ENCODE results near the gene CENPP. TPM values are rescaled to one million over a fixed set of nuclear protein-coding genes. Genes with fewer than 3 reads are reported as not detected.
"Not testable (repeated sequence)": the region's sequence is repeated elsewhere in the genome, so short reads cannot be mapped to it uniquely, and the experiment has no call there.

The CENPP gene
- total RNA-seq, 2 experiments from 2014 or later, result 26.4 to 29.1 TPM

- H3K9me3 Mint-ChIP-seq (ENCODE audit: insufficient read depth), result no peaks in the 10 kb centered on the region
- peak overlapping the region; percentile 75 for H3K27ac Mint-ChIP-seq
- peaks cover 40% of the 10 kb centered on the region for H3K4me1 Mint-ChIP-seq (ENCODE audit: low read depth)
- ChIA-PET CTCF (no interaction called here), POLR2A (no interaction called here)
- H3K27me3 Mint-ChIP-seq (ENCODE audit: low read depth), result no peaks in the 10 kb centered on the region
- H3K36me3 Mint-ChIP-seq (ENCODE audit: low read depth), result peaks cover 2% of the 10 kb centered on the region
- peak; percentile 93 for ATAC-seq
- peak overlapping the region; percentile 43 for H3K4me3 Mint-ChIP-seq
- DNase-seq, result peak; percentile 62
These were observed 80.7 kb downstream of the CENPP start for GRCh38 chr9:92406477-92406876.

GRCh38 chr9:92407818-92408217, 82.1 kb downstream of the CENPP start:
- Mint-ChIP-seq H3K27me3 (ENCODE audit: low read depth) (no peaks in the 10 kb centered on the region), H3K4me3 (no peak overlapping the region), H3K9me3 (ENCODE audit: insufficient read depth) (no peaks in the 10 kb centered on the region), H3K4me1 (ENCODE audit: low read depth) (peaks cover 33% of the 10 kb centered on the region), H3K27ac (no peak overlapping the region), H3K36me3 (ENCODE audit: low read depth) (peaks cover 2% of the 10 kb centered on the region)
- DNase-seq, result no peak
- CTCF ChIA-PET, result interaction anchor here (0.6 to 1.2 kb wide), 4 partner anchors 21 to 321 kb away, joined by 3 to 4 read pairs (median 3); no protein-coding TSS in a partner anchor
- POLR2A ChIA-PET, result no interaction called here
- ATAC-seq, result no peak

DNA sequence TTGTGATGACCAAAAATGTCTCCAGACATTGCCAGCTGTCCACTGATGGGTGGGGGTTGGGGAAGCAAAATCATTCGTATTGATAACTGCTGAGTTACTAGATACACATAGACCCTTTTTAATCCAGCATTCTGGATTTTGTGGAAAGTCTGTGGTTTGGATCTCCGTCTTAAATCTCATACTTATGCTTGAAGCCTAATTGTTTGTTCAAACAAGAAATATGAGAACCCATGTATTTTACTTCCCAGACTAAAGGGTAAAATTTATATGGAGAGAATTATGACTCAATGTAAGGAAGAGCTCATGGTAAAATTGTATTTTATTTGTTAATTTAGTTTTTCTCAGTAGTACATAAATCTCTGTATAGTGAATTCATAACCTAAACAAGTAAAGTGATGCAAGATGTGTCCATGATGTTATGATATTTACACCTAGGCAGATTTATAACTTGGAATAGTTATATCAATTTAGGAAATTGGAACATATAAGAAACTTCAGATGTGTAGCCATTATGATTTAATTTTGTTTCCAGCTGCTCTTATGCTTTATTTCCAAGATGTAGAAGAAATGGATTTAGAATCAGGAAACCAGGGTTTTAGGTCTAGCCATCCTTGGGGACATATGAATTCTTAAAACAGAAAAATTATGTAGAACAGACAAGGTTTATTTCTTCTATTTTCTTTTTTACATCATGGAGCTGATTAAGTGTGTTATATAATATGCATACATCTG, 83.2 kb downstream of the CENPP start:
- ChIA-PET CTCF (interaction anchor here (0.6 to 1.2 kb wide), 3 partner anchors 20 to 334 kb away, joined by 3 to 4 read pairs (median 4); no protein-coding TSS in a partner anchor), POLR2A (no interaction called here)
- Mint-ChIP-seq H3K4me3 (no peak overlapping the region), H3K4me1 (ENCODE audit: low read depth) (peaks cover 33% of the 10 kb centered on the region), H3K27ac (no peak overlapping the region), H3K36me3 (ENCODE audit: low read depth) (peaks cover 2% of the 10 kb centered on the region), H3K9me3 (ENCODE audit: insufficient read depth) (no peaks in the 10 kb centered on the region), H3K27me3 (ENCODE audit: low read depth) (no peaks in the 10 kb centered on the region)
- DNase-seq, result no peak
- no peak for ATAC-seq

GRCh38 chr9:92411157-92411556, 85.4 kb downstream of the CENPP start:
- H3K9me3 Mint-ChIP-seq (ENCODE audit: insufficient read depth), result not testable (repeated sequence)

DNA sequence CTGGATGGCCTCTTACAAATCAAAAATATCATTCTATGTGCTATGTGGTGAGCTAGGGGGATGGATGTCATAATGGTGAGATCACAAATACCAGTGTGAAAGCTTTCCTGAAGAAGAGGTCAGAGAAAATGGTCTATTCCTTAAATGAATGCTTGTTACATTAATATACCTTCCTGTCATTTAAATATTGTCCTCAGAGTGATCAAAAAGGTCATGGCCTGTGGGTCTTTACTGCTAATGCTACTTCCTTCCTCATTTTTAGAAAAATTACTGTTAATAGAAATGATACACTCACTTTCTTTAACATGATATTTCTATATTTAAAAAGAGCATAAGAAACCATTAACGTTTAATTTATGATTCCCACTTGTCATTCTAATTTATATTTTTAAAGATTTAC, 88.8 kb downstream of the CENPP start:
- no peaks in the 10 kb centered on the region for H3K27me3 Mint-ChIP-seq (ENCODE audit: low read depth)
- H3K27ac Mint-ChIP-seq, result no peak overlapping the region
- POLR2A ChIA-PET, result no interaction called here
- H3K36me3 Mint-ChIP-seq (ENCODE audit: low read depth), result no peaks in the 10 kb centered on the region
- no peaks in the 10 kb centered on the region for H3K9me3 Mint-ChIP-seq (ENCODE audit: insufficient read depth)
- ATAC-seq (no peak), DNase-seq (no peak)
- H3K4me3 Mint-ChIP-seq, result no peak overlapping the region
- H3K4me1 Mint-ChIP-seq (ENCODE audit: low read depth), result peaks cover 9% of the 10 kb centered on the region
- CTCF ChIA-PET, result interaction anchor here (1.2 kb wide), 1 partner anchor 25 kb away, joined by 3 read pairs; no protein-coding TSS in a partner anchor

More at GRCh38 chr9:92411157-92411556, 85.4 kb downstream of the CENPP start:
- H3K4me3 Mint-ChIP-seq; POLR2A ChIA-PET; H3K36me3 Mint-ChIP-seq (ENCODE audit: low read depth); CTCF ChIA-PET; H3K27ac Mint-ChIP-seq; H3K27me3 Mint-ChIP-seq (ENCODE audit: low read depth); ATAC-seq; DNase-seq: not testable (repeated sequence)
- H3K4me1 Mint-ChIP-seq (ENCODE audit: low read depth), result peaks cover 22% of the 10 kb centered on the region

DNA sequence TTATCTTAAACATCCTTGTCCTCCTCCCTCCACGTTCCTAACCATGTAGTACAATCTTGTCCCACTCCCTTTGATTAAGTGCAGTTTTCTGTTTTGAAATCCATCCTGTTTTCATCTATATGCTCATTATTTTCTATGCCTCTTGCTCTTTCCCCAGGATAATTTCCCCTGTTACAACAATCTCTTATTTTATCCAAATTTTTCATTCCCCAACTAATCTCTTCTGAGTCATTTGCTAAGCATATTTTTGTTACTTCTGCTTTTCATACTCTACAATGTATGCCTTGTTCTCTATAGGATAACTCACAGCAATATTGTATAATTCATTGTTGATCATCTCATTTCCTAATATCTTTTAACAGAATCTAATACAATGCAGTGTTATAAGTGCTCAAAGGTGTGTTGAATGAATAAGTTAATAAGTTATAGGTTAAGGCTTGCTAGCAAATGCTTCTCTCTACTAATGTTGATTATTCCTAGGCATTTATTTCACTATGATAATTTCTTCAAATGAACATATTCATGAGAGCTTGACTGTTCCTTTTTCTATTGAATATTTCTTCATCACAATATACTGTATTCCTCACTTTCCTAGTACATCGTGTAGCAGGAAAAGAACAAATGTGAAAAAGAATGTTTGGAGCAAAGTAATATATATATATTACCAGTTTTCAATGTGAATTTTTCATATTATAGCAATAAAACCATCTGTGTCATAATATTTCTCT, 97.0 kb downstream of the CENPP start:
- Mint-ChIP-seq H3K4me3 (no peak overlapping the region), H3K36me3 (ENCODE audit: low read depth) (peaks cover 3% of the 10 kb centered on the region), H3K27me3 (ENCODE audit: low read depth) (no peaks in the 10 kb centered on the region), H3K27ac (no peak overlapping the region), H3K4me1 (ENCODE audit: low read depth) (peaks cover 5% of the 10 kb centered on the region), H3K9me3 (ENCODE audit: insufficient read depth) (no peaks in the 10 kb centered on the region)
- CTCF ChIA-PET, result no interaction called here
- DNase-seq, result no peak
- no peak for ATAC-seq
- POLR2A ChIA-PET, result no interaction called here

DNA sequence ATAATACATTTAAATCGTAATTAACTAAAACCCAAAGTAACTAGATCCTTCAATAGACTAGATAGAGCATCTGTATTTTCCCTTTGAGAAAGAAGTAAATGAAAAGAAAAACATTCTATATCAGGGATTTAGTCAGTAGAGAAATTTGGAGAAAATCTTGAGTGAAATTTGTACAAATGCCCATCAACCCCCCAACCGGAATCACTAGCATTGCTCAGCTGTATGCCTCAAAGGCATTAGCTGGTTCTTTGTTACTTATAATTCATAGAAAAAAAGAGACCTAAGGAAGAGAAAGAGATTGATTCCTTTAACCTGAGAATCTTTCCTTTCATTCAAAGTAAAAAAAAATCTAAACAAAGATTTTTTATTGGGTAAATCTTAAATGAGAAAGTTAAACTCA, 97.9 kb downstream of the CENPP start:
- ChIA-PET POLR2A (interaction anchor here (0.6 kb wide), 1 partner anchor 98 kb away, joined by 4 read pairs; the partner anchor contains the start of gene CENPP), CTCF (no interaction called here)
- Mint-ChIP-seq H3K27me3 (ENCODE audit: low read depth) (no peaks in the 10 kb centered on the region), H3K36me3 (ENCODE audit: low read depth) (peaks cover 3% of the 10 kb centered on the region), H3K27ac (no peak overlapping the region), H3K9me3 (ENCODE audit: insufficient read depth) (no peaks in the 10 kb centered on the region), H3K4me1 (ENCODE audit: low read depth) (peaks cover 5% of the 10 kb centered on the region), H3K4me3 (no peak overlapping the region)
- DNase-seq (no peak), ATAC-seq (no peak)

DNA sequence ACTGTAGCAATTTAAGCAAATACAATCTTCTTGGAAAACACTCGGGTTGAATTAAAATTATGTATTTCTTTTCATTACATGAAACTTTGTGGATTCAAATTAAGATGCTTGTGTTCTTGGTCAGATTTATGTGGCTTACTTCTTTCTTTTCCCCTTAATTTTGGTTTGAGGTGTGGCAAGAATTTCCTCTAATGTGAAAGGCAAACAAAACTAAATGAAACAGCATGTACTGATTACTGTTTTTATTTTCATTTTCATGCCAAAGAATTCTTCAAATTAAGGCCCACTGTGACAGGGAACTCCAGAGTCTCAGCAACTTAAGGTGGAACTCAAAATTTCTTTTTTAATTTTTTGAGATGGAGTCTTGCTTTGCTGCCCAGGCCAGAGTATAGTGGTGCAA, 98.6 kb downstream of the CENPP start, which contains the start of gene OMD:
TSS of gene OMD (minus strand) at position 132 of the 400 bp plus-strand sequence. CDS start 6,913 bp downstream, outside the sequence.
- no peak for DNase-seq
- Mint-ChIP-seq H3K27me3 (ENCODE audit: low read depth) (no peaks in the 10 kb centered on the region), H3K4me1 (ENCODE audit: low read depth) (peaks cover 5% of the 10 kb centered on the region), H3K9me3 (ENCODE audit: insufficient read depth) (no peaks in the 10 kb centered on the region), H3K36me3 (ENCODE audit: low read depth) (peaks cover 3% of the 10 kb centered on the region), H3K4me3 (no peak within 1 kb of the TSS), H3K27ac (no peak within 1 kb of the TSS)
- no peak for ATAC-seq
- ChIA-PET CTCF (no interaction called here), POLR2A (no interaction called here)

- Mint-ChIP-seq H3K36me3 (ENCODE audit: low read depth) (peaks cover 3% of the 10 kb centered on the region), H3K4me3 (no peak overlapping the region), H3K27ac (no peak overlapping the region), H3K4me1 (ENCODE audit: low read depth) (peaks cover 5% of the 10 kb centered on the region), H3K9me3 (ENCODE audit: insufficient read depth) (no peaks in the 10 kb centered on the region), H3K27me3 (ENCODE audit: low read depth) (no peaks in the 10 kb centered on the region)
- POLR2A ChIA-PET, result no interaction called here
- ATAC-seq (no peak), DNase-seq (no peak)
- CTCF ChIA-PET, result no interaction called here
These were observed 99.7 kb downstream of the CENPP start for GRCh38 chr9:92425474-92425873.

DNA sequence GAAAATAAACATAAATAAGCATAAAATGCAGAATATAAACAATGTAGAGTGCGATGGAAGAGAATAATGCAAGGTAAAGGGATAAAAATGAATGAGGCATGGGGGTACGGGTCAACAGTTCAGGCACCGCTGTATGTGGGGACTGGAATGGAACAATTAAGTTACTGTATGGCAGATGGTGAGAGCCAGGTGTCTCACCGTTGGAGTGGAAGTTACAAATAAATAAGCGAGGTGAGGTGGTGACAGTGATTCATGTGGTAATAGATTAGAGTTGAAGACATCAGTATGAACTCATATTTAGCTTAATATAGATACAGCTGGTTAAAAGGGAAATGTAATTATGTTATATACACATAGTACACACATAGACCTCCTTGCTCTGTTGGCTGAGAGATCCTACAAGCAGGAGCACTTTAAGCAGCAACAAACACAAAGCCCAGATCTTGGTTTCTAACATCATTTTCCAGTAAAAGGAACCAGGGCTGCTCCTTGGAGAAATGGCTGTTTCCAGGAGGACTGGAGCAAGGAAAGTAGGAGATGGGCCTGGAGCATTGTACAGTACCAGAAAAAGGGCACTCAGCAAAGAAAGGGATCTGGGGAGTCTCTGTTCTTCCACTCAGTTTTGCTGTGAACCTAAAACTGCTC, 100.9 kb downstream of the CENPP start:
- POLR2A ChIA-PET, result no interaction called here
- CTCF ChIA-PET, result no interaction called here
- DNase-seq, result no peak
- Mint-ChIP-seq H3K27me3 (ENCODE audit: low read depth) (no peaks in the 10 kb centered on the region), H3K27ac (no peak overlapping the region), H3K4me1 (ENCODE audit: low read depth) (peaks cover 5% of the 10 kb centered on the region), H3K4me3 (no peak overlapping the region), H3K9me3 (ENCODE audit: insufficient read depth) (no peaks in the 10 kb centered on the region), H3K36me3 (ENCODE audit: low read depth) (peaks cover 3% of the 10 kb centered on the region)
- ATAC-seq, result no peak

DNA sequence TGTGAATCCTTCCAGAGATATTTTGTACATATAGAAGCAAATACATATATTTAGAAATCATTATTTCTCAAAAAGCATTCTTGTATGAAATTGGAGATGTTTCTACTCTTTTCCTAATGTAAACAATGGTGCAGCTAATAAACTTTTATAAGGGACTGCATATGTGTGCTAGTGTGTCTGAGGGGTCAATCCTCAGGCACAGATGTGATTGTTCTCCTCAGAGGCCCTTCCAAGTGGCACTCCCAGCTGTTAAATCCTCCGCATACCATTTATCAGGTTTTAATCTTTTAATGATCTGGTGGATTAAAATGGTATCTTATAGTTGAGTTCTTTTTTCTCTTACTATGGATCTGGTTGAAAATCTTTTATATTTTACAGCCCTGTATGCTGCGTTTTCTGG, 104.1 kb downstream of the CENPP start:
- no peaks in the 10 kb centered on the region for H3K27me3 Mint-ChIP-seq (ENCODE audit: low read depth)
- no peak overlapping the region for H3K27ac Mint-ChIP-seq
- DNase-seq (no peak), ATAC-seq (no peak)
- ChIA-PET POLR2A (no interaction called here), CTCF (no interaction called here)
- no peaks in the 10 kb centered on the region for H3K4me1 Mint-ChIP-seq (ENCODE audit: low read depth)
- H3K36me3 Mint-ChIP-seq (ENCODE audit: low read depth), result no peaks in the 10 kb centered on the region
- no peaks in the 10 kb centered on the region for H3K9me3 Mint-ChIP-seq (ENCODE audit: insufficient read depth)
- H3K4me3 Mint-ChIP-seq, result no peak overlapping the region

- H3K4me3 Mint-ChIP-seq, result no peak overlapping the region
- H3K9me3 Mint-ChIP-seq (ENCODE audit: insufficient read depth), result no peaks in the 10 kb centered on the region
- no peaks in the 10 kb centered on the region for H3K27me3 Mint-ChIP-seq (ENCODE audit: low read depth)
- POLR2A ChIA-PET, result no interaction called here
- CTCF ChIA-PET, result no interaction called here
- no peak for DNase-seq
- H3K27ac Mint-ChIP-seq, result no peak overlapping the region
- H3K36me3 Mint-ChIP-seq (ENCODE audit: low read depth), result no peaks in the 10 kb centered on the region
- ATAC-seq, result no peak
- H3K4me1 Mint-ChIP-seq (ENCODE audit: low read depth), result no peaks in the 10 kb centered on the region
These were observed 106.6 kb downstream of the CENPP start for GRCh38 chr9:92432350-92432749.

All from activated CD8-positive, alpha-beta T cell treated with anti-CD3 and anti-CD28 coated beads, Interleukin-2, amount 10 ng/mL, durations not matched to agents 7 days and 5 days (primary cell).